HG03139 (cell line): ENCODE measurements around the gene TECPR2.
"Not testable (repeated sequence)": the region's sequence is repeated elsewhere in the genome, so short reads cannot be mapped to it uniquely, and the experiment has no call there.

Experiments used
- ATAC-seq: cut with Tn5 transposase; IDR thresholded peaks from one replicate; pipeline ENCODE4 v1.9.1; 2021; ENCODE audit not compliant: unreplicated experiment

TECPR2 gene

GRCh38 chr14:102525219-102525928 is 162.6 kb downstream of the TECPR2 start:
- ATAC-seq = peak; percentile 23

- ATAC-seq = no peak
Observed at GRCh38 chr14:102525929-102526497, 163.3 kb downstream of the TECPR2 start.

GRCh38 chr14:102528431-102529170 is 165.9 kb downstream of the TECPR2 start:
- ATAC-seq = no peak

- ATAC-seq = no peak
Observed at GRCh38 chr14:102530828-102531478, 168.2 kb downstream of the TECPR2 start.

GRCh38 chr14:102532204-102532658 is 169.5 kb downstream of the TECPR2 start:
- ATAC-seq = no peak

- ATAC-seq = no peak
Observed at GRCh38 chr14:102537981-102538601, 175.3 kb downstream of the TECPR2 start.

GRCh38 chr14:102538602-102539543 is 176.1 kb downstream of the TECPR2 start:
- ATAC-seq = no peak

GRCh38 chr14:102539544-102540314 is 177.0 kb downstream of the TECPR2 start:
- ATAC-seq = no peak

GRCh38 chr14:102540315-102541028 is 177.7 kb downstream of the TECPR2 start:
- ATAC-seq = no peak

- not testable (repeated sequence) for ATAC-seq
Observed at GRCh38 chr14:102541029-102541491, 178.3 kb downstream of the TECPR2 start.

- ATAC-seq = no peak
Observed at GRCh38 chr14:102541771-102542170, 179.0 kb downstream of the TECPR2 start.

GRCh38 chr14:102544046-102544746 is 181.5 kb downstream of the TECPR2 start:
- no peak for ATAC-seq

GRCh38 chr14:102544747-102545460 is 182.2 kb downstream of the TECPR2 start:
- no peak for ATAC-seq

- ATAC-seq = no peak
Observed at GRCh38 chr14:102545461-102546265, 182.9 kb downstream of the TECPR2 start.

- no peak for ATAC-seq
Observed at GRCh38 chr14:102548616-102549240, 186.0 kb downstream of the TECPR2 start.

GRCh38 chr14:102550927-102551401 is 188.2 kb downstream of the TECPR2 start:
- not testable (repeated sequence) for ATAC-seq
